Subcutaneous adipose tissue (tissue), 4 donors: ENCODE measurements around the gene MFNG. TPM values are rescaled to one million over a fixed set of nuclear protein-coding genes. Genes with fewer than 3 reads are reported as not detected.

Experiments used
- CTCF ChIP-seq: fragments of 450-650 bp; IDR thresholded peaks from one replicate; pipeline ENCODE4 v1.5.1; 2016; ENCODE audit warnings: low read depth, mild to moderate bottlenecking, control low read depth, antibody characterized with exemption, moderate library complexity
- total RNA-seq, 4 donors: library from RNA; depleted of rRNA; stranded (reverse); fragments of >200 nt; gene quantifications; one replicate each; pipeline ENCODE4 v1.1.0, GENCODE V29; 2016

Gene MFNG
- total RNA-seq, 4 donors from 2014 or later: 9.0 to 24.3 (median 17.3) TPM

- TF ChIP-seq CTCF: no peak
These were observed 16.4 kb upstream of the MFNG start for GRCh38 chr22:37502342-37503182.

- TF ChIP-seq CTCF: no peak
These were observed 15.6 kb upstream of the MFNG start for GRCh38 chr22:37501610-37502341.

GRCh38 chr22:37500745-37501609 is 14.8 kb upstream of the MFNG start:
- TF ChIP-seq CTCF: no peak

GRCh38 chr22:37499789-37500540 is 13.8 kb upstream of the MFNG start:
- TF ChIP-seq CTCF: no peak

- no peak for TF ChIP-seq CTCF
These were observed 13.0 kb upstream of the MFNG start for GRCh38 chr22:37499027-37499707.

- TF ChIP-seq CTCF: no peak
These were observed 12.2 kb upstream of the MFNG start for GRCh38 chr22:37498289-37498909.
